Measurements from ENCODE around the gene SHF.

The SHF gene

GRCh38 chr15:45177285-45177684 is 10.5 kb downstream of the SHF start:
- intact Hi-C loops (cut with DNase I), result no loop called here
- DNase-seq, result peak in 1 of 10 donors; percentile 31

- no peak for DNase-seq
- intact Hi-C loops (cut with DNase I), result no loop called here
Measured at GRCh38 chr15:45174577-45174976, 13.2 kb downstream of the SHF start.

GRCh38 chr15:45174069-45174468 is 13.7 kb downstream of the SHF start:
- DNase-seq, result peak in 1 of 10 donors; percentile 43

GRCh38 chr15:45171912-45172311 is 15.9 kb downstream of the SHF start:
- intact Hi-C loops (cut with DNase I), result no loop called here
- peak in 1 of 10 donors; percentile 33 for DNase-seq

More at GRCh38 chr15:45174069-45174468, 13.7 kb downstream of the SHF start:
- intact Hi-C loops (cut with DNase I), result no loop called here

GRCh38 chr15:45169608-45170480 is 17.9 kb downstream of the SHF start:
- intact Hi-C loops (cut with DNase I), result no loop called here
- peak in 2 of 10 donors; percentile 40 to 65 for DNase-seq

- intact Hi-C loops (cut with DNase I), result no loop called here
- peak in 3 of 10 donors; percentile 55 to 72 (median 56) for DNase-seq
Measured at GRCh38 chr15:45168751-45169551, 18.8 kb downstream of the SHF start.

- DNase-seq, result peak in 1 of 10 donors; percentile 67
- intact Hi-C loops (cut with DNase I), result no loop called here
Measured at GRCh38 chr15:45168286-45168685, 19.5 kb downstream of the SHF start.

GRCh38 chr15:45167631-45168205 is 20.0 kb downstream of the SHF start:
- intact Hi-C loops (cut with DNase I), result loop anchor here (1.0 kb wide), 1 partner anchor 33 kb away; no protein-coding TSS in a partner anchor

GRCh38 chr15:45166834-45167630 is 20.7 kb downstream of the SHF start:
- peak; percentile 70 to 97 (median 80) for DNase-seq

More at GRCh38 chr15:45167631-45168205, 20.0 kb downstream of the SHF start:
- DNase-seq, result peak in 2 of 10 donors; percentile 52 to 81

GRCh38 chr15:45165536-45165935 is 22.2 kb downstream of the SHF start:
- intact Hi-C loops (cut with DNase I), result no loop called here
- DNase-seq, result peak in 2 of 10 donors; percentile 55 to 71

More at GRCh38 chr15:45166834-45167630, 20.7 kb downstream of the SHF start:
- intact Hi-C loops (cut with DNase I), result loop anchor here (1.0 kb wide), 1 partner anchor 33 kb away; no protein-coding TSS in a partner anchor

- intact Hi-C loops (cut with DNase I), result no loop called here
- DNase-seq, result peak in 1 of 10 donors; percentile 44
Measured at GRCh38 chr15:45164914-45165313, 22.9 kb downstream of the SHF start.

- intact Hi-C loops (cut with DNase I), result loop anchor here (2.0 kb wide), 1 partner anchor 237 kb away; no protein-coding TSS in a partner anchor
- DNase-seq, result peak in 3 of 10 donors; percentile 31 to 77 (median 74)
Measured at GRCh38 chr15:45163508-45163856, 24.3 kb downstream of the SHF start.

- DNase-seq, result peak; percentile 59 to 96 (median 80)
- intact Hi-C loops (cut with DNase I), result loop anchor here (2.0 kb wide), 1 partner anchor 238 kb away; no protein-coding TSS in a partner anchor
Measured at GRCh38 chr15:45162771-45163507, 24.8 kb downstream of the SHF start.

- DNase-seq, result peak in 1 of 10 donors; percentile 81
- intact Hi-C loops (cut with DNase I), result loop anchor here (2.0 kb wide), 1 partner anchor 239 kb away; no protein-coding TSS in a partner anchor
Measured at GRCh38 chr15:45161666-45162065, 26.1 kb downstream of the SHF start.

- DNase-seq, result peak in 8 of 10 donors; percentile 25 to 94 (median 65)
- intact Hi-C loops (cut with DNase I), result no loop called here
Measured at GRCh38 chr15:45157974-45158373, 29.8 kb downstream of the SHF start.

GRCh38 chr15:45156744-45157455 is 30.9 kb downstream of the SHF start:
- peak in 1 of 10 donors; percentile 14 for DNase-seq

GRCh38 chr15:45155739-45156138 is 32.0 kb downstream of the SHF start:
- intact Hi-C loops (cut with DNase I), result no loop called here
- DNase-seq, result peak in 2 of 10 donors; percentile 67 to 85

More at GRCh38 chr15:45156744-45157455, 30.9 kb downstream of the SHF start:
- intact Hi-C loops (cut with DNase I), result no loop called here

Measured in posterior cingulate gyrus (tissue), 11 donors.